HepG2 (cell line): Measurements from ENCODE around the gene RAPGEF6.

ENCODE experiments used
- ATF4 ChIP-seq, 2 experiments: fragments of 450-650 bp in 1 of 2; sonication (generic) in 1 of 2; formaldehyde crosslinking; IDR thresholded peaks; 2 replicates each; pipeline versions ENCODE4 v1.5.0 to v1.8.0; 2020 to 2022; ENCODE audit warnings: mild to moderate bottlenecking in 1 of 2, missing genetic modification reagents in 1 of 2
- DPF2 ChIP-seq: sonication (generic); formaldehyde crosslinking; IDR thresholded peaks from 2 replicates; pipeline ENCODE4 v1.4.0; 2020; ENCODE audit warnings: mild to moderate bottlenecking, low read depth, missing genetic modification reagents, borderline replicate concordance
- EZH2 ChIP-seq: conservative IDR thresholded peaks from 2 replicates; pipeline ENCODE4 v1.6.1; 2012; ENCODE audit warnings: mild to moderate bottlenecking, low read depth, low read length, moderate library complexity
- FOSL1 ChIP-seq: sonication (generic); formaldehyde crosslinking; IDR thresholded peaks from 2 replicates; pipeline ENCODE4 v1.9.0; 2021; ENCODE audit warnings: missing genetic modification reagents, borderline replicate concordance
- FOXK2 ChIP-seq: fragments of 450-650 bp; IDR thresholded peaks from 2 replicates; pipeline ENCODE4 v1.6.1; 2016
- POLR2A ChIP-seq, 2 experiments: IDR thresholded peaks; 2 replicates each; pipeline ENCODE4 v1.6.1; 2011; ENCODE audit warnings: low read depth in 2 of 2, low read length in 2 of 2, mild to moderate bottlenecking in 1 of 2, moderate library complexity in 1 of 2; ENCODE audit not compliant: insufficient read depth in 1 of 2
- YY1 ChIP-seq: IDR thresholded peaks from 2 replicates; pipeline ENCODE4 v1.6.1; 2011; ENCODE audit warnings: low read length, low read depth, moderate library complexity, mild to moderate bottlenecking; ENCODE audit not compliant: insufficient read depth, insufficient replicate concordance
- ZNF547 ChIP-seq: sonication (generic); formaldehyde crosslinking; IDR thresholded peaks from 2 replicates; pipeline ENCODE4 v1.5.1; 2020; ENCODE audit warnings: mild to moderate bottlenecking, missing genetic modification reagents
- TF ChIP-seq, protein P1 (sequence below): sonication (generic); formaldehyde crosslinking; IDR thresholded peaks from 2 replicates; pipeline ENCODE4 v1.4.0; 2020; ENCODE audit warnings: mild to moderate bottlenecking, missing genetic modification reagents, borderline replicate concordance
- TF ChIP-seq, protein P2 (sequence below): sonication (generic); formaldehyde crosslinking; IDR thresholded peaks from 2 replicates; pipeline ENCODE4 v1.8.0; 2022; ENCODE audit warnings: mild to moderate bottlenecking, missing genetic modification reagents
- TF ChIP-seq, protein P3 (sequence below): sonication (generic); formaldehyde crosslinking; IDR thresholded peaks from 2 replicates; pipeline ENCODE4 v1.5.0; 2020; ENCODE audit warnings: mild to moderate bottlenecking, missing genetic modification reagents, moderate library complexity

DNA sequence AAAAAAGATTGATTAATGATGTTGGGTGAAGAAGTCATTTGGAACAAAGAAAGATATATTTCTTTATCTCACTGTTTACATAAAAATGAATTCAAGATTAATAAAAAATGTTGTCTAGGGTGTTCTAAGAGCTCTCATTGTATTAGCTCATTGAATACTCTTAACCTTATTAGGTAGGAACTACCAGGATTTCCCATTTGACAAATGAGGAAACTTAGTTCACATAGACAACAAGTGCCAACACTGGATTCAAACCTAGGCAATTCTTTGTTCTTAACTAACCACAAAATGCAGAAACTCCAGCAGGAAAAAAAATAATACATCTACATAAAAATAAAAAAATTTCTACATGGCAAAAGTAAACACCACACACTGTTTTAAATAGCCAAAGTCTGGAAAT lies 175.8 kb downstream of the RAPGEF6 start:
- TF ChIP-seq ZNF547 (CRISPR knock-in tag) (no peak), ATF4 (CRISPR knock-in tag; IDR thresholded peaks at IDR 0.05) (no peak), POLR2A (IDR thresholded peaks at IDR 0.05; ENCODE audit: insufficient read depth in 1 of 2, low read depth in 2 of 2, low read length in 2 of 2) (no peak), YY1 (no peak), DPF2 (CRISPR knock-in tag) (no peak), EZH2 (no peak), FOXK2 (no peak), FOSL1 (no peak)
- TF ChIP-seq, protein P1, sequence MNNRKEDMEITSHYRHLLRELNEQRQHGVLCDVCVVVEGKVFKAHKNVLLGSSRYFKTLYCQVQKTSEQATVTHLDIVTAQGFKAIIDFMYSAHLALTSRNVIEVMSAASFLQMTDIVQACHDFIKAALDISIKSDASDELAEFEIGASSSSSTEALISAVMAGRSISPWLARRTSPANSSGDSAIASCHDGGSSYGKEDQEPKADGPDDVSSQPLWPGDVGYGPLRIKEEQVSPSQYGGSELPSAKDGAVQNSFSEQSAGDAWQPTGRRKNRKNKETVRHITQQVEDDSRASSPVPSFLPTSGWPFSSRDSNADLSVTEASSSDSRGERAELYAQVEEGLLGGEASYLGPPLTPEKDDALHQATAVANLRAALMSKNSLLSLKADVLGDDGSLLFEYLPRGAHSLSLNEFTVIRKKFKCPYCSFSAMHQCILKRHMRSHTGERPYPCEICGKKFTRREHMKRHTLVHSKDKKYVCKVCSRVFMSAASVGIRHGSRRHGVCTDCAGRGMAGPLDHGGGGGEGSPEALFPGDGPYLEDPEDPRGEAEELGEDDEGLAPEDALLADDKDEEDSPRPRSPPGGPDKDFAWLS (CRISPR knock-in tag), result no peak
- TF ChIP-seq, protein P2, sequence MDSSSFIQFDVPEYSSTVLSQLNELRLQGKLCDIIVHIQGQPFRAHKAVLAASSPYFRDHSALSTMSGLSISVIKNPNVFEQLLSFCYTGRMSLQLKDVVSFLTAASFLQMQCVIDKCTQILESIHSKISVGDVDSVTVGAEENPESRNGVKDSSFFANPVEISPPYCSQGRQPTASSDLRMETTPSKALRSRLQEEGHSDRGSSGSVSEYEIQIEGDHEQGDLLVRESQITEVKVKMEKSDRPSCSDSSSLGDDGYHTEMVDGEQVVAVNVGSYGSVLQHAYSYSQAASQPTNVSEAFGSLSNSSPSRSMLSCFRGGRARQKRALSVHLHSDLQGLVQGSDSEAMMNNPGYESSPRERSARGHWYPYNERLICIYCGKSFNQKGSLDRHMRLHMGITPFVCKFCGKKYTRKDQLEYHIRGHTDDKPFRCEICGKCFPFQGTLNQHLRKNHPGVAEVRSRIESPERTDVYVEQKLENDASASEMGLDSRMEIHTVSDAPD (CRISPR knock-in tag), result no peak
- TF ChIP-seq, protein P3, sequence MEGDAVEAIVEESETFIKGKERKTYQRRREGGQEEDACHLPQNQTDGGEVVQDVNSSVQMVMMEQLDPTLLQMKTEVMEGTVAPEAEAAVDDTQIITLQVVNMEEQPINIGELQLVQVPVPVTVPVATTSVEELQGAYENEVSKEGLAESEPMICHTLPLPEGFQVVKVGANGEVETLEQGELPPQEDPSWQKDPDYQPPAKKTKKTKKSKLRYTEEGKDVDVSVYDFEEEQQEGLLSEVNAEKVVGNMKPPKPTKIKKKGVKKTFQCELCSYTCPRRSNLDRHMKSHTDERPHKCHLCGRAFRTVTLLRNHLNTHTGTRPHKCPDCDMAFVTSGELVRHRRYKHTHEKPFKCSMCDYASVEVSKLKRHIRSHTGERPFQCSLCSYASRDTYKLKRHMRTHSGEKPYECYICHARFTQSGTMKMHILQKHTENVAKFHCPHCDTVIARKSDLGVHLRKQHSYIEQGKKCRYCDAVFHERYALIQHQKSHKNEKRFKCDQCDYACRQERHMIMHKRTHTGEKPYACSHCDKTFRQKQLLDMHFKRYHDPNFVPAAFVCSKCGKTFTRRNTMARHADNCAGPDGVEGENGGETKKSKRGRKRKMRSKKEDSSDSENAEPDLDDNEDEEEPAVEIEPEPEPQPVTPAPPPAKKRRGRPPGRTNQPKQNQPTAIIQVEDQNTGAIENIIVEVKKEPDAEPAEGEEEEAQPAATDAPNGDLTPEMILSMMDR (CRISPR knock-in tag), result no peak
